NCI-H82 treated with DMSO at 0.1 percent for 48 hours (cell line): Measurements from ENCODE around the gene NNT.
A peak's percentile ranks its signal among the peaks of the same experiment; 100 is the strongest.
"Not testable (repeated sequence)": the region's sequence is repeated elsewhere in the genome, so short reads cannot be mapped to it uniquely, and the experiment has no call there.

Source experiments
- DNase-seq: peaks from one replicate; lab custom pipeline; 2025; ENCODE audit not compliant: unreplicated experiment; lab: John Stamatoyannopoulos, UW

NNT gene

DNA sequence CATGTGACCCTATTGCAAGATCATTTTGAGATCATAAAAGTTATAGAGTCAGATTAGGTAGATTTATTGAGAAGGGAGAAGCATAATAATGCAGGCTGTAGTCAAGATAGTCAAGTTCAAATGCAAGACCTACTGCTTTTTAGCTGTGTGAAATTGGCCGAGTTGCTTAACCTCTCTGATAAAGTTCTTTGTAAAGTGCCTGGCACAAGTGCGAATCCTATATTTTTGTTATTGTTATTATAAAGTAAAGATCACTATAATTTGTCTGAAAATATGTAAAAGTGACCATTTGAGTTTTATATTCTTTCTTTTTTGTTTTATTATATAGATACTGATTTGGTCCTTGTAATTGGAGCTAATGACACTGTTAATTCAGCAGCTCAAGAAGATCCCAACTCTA lies 99.3 kb downstream of the NNT start:
- DNase-seq: no peak

DNA sequence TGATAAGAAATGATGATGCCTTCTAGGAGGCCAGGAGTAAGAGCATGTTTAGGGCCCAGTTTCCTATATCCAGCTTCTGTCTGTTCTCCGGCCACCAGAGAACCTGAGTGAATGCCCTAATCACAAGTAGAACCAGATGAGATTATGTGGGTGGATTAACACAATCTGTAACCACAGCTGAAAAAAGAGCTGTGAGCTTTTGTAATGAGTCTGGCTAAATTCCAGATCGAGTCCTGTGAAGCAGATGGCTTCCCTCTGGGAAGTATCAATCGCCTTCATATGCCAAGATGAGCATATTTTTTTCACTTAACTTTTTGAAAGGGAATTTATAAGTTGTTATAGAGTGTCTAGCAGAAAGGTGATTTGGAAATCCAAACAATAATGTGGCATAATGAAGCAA lies 99.8 kb downstream of the NNT start:
- peak; percentile 72 for DNase-seq

DNA sequence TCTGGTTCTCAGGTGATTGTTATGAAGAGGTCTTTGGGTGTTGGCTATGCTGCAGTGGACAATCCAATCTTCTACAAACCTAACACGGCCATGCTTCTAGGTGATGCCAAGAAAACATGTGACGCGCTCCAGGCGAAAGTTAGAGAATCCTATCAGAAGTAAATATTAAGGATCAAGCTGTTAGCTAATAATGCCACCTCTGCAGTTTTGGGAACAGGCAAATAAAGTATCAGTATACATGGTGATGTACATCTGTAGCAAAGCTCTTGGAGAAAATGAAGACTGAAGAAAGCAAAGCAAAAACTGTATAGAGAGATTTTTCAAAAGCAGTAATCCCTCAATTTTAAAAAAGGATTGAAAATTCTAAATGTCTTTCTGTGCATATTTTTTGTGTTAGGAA lies 101.3 kb downstream of the NNT start:
- DNase-seq: no peak

DNA sequence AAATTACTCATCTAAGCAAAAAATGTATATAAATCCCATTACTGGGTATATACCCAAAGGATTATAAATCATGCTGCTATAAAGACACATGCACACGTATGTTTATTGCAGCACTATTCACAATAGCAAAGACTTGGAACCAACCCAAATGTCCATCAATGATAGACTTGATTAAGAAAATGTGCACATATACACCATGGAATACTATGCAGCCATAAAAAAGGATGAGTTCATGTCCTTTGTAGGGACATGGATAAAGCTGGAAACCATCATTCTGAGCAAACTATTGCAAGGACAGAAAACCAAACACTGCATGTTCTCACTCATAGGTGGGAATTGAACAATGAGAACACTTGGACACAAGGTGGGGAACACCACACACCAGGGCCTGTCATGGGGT lies 103.6 kb downstream of the NNT start:
- not testable (repeated sequence) for DNase-seq

DNA sequence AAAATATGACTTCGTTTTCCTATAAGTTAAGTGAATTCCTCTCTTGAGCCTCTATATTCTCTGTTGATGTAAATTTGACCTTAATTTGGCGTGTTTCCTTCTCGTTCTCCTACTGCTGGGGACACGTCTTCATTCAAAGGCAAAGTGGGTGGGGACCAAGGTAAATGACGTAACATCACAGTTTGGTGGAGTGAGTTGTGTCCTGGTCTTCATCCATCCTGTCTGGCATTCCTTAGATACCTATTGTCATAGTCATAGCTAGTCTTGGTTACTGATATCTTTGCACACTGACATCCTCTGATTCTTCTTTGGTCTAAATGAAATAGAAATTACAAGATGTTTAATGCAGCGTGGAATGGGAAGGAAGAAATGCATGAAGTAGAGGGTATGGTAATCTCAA lies 108.5 kb downstream of the NNT start:
- no peak for DNase-seq

DNA sequence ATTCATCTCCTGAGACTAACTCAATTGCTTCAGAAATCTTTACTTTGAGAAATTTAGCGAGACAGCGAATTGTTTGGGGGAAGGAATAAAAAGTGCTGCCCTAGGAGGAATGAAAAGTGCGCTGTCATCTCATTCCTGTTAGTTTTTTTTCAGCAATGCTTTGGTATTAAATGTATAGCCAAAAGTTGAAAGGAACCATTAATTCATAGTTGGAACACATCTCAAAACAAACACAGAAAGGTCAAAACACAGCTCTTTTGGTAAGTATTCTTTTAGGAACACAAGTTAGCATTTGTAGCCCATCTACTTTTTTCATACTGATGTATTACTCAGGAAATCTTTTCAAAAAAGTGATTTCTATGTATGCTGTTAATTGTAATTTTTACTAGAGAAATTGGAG lies 109.1 kb downstream of the NNT start:
- DNase-seq: no peak

DNA sequence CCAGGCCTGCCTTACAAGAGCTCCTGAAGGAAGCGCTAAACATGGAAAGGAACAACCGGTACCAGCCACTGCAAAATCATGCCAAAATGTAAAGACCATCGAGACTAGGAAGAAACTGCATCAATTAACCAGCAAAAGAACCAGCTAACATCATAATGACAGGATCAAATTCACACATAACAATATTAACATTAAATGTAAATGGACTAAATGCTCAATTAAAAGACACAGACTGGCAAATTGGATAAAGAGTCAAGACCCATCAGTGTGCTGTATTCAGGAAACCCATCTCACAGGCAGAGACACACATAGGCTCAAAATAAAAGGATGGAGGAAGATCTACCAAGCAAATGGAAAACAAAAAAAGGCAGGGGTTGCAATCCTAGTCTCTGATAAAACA lies 116.8 kb downstream of the NNT start:
- not testable (repeated sequence) for DNase-seq

DNA sequence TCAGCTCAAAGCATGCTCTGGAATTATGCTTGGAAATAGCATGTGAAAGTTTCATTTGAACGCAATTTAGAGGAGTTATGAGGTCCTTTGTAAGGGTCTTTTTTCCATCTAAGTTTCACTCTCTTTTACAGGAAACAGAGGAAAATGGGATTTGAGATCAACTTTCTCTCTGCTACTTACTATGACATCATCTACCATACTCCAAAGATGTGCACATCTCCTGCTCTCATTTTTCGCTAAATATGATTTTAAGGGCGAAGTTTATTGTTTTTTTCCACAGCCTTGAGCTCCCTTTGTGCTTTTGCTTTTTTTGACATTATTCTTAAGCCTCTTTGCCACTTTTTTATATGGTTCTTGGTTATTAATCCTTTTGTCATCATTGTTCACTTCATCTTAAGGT lies 125.6 kb downstream of the NNT start:
- no peak for DNase-seq

DNA sequence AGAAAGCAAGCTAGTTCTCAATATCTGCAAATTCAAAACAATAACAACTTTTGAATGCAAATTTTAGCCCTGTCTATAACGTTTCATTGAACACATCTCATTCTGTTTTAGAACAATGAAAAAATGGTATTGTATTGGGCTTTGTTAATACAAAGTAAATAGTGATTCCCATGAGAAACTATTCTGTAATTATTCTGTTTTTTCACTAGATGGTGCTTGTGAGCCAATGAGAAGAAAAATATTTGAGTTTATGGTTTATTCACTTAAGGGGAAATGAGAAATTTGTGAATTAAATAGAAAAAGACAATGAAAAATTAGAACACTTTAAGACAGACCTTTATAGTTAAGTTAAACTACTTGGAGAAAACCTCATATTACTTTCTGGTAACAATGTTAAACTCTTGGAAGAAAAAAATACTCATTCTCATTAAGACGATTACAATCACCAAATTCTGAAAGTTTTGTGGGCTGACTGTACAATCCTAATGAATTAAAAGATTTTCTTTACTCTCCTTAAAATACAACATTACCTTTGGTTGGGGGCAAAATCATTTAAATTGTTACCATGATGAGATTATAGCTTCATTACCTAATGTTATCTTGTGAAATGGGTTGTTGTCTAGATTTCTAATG lies 127.0 kb downstream of the NNT start:
- no peak for DNase-seq

DNA sequence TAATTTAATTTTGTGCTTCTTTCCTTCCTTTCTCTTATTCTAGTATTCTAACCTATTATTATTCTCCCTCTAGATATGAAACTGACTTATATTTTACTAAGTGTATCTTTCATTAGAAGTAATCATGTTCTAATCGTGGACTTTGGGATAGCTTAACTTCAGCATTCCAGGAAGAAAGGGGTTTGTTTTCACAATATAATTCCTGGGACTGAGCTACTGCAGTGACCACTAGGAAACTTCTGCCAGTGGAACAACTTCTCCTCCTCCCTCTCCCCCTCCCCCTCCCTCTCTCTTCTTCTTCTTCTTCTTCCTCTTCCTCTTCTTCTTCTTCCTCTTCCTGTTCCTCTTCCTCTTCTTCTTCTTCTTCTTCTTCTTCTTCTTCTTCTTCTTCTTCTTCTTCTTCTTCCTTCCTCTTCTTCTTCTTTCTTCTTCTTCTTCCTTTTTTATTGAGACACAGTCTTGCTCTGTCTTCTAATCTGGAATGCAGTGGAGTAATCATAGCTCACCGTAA lies 127.9 kb downstream of the NNT start:
- no peak for DNase-seq

DNA sequence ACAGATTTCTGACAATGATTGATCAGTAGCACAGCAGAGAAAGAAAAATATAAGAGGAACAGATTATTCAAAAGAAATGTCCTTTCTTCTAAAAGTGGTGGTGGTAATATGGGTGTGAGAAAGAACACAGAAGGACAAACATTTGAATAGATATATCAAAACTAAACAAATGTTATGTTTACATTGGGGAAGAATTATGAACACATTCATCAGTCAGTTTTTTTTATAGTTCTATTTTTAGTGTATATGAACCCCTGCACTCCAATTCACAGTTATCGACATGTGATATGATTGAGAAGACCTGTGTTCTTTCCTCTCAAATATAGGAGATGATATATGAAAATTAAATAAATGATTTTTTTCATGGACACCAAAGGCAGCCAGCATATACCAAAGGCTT lies 128.6 kb downstream of the NNT start:
- DNase-seq: no peak

DNA sequence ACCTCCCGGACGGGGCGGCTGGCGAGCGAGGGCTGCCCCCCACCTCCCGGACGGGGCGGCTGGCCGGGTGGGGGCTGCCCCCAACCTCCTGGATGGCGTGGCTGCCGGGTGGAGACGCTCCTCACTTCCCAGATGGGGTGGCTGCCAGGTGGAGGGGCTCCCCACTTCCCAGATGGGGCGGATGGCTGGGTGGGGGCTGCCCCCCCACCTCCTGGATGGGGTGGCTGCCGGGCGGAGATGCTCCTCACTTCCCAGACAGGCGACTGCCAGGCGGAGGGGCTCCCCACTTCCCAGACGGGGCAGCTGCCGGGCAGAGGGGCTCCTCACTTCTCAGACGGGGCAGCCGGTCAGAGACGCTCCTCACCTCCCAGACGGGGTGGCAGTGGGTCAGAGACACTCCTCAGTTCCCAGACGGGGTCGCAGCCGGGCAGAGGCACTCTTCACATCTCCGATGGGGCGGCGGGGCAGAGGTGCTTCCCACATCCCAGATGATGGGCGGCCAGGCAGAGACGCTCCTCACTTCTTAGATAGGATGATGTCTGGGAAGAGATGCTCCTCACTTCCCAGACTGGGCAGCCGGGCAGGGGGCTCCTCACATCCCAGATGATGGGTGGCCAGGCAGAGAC lies 143.1 kb downstream of the NNT start:
- not testable (repeated sequence) for DNase-seq

DNA sequence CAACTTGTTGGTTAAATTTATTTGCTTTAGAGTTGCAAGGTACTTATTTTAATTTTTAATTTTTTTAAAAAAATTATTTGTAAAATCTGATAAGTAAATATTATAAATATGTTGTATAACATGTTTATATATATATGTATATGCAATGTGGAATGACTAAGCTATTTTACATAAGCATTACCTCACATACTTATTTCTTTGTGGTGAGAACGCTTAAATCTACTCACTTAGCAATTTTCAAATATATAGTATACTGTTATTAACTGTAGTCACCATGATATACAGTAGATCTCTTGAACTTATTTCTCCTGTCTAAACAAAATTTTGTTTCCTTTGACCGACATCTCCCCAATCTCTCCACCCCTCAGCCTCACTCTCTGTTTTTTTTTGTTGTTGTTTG lies 147.8 kb downstream of the NNT start:
- no peak for DNase-seq

DNA sequence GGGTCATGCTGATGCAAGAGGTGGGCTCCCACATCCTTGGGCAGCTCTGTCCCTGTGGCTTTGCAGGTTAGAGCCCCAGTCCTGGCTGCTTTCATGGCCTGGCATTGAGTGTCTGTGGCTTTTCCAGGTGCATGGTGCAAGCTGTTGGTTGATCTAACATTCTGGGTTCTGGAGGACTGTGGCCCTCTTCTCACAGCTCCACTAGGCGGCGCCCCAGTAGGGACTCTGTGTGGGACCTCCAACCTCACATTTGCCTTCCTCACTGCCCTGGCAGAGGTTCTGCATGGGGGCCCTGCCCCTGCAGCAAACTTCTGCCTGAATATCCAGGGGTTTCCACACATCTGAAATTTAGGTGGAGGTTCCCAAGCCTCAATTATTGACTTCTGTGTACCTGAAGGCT lies 150.1 kb downstream of the NNT start:
- DNase-seq: no peak
